Uterus (tissue), 4 donors: Measurements from ENCODE around the gene ITPRIP. TPM values are rescaled to one million over a fixed set of nuclear protein-coding genes. Genes with fewer than 3 reads are reported as not detected.

ENCODE experiments used
- DNase-seq, 2 donors: peaks; one replicate each; pipeline ENCODE4 v3.0.0-alpha.2; 2019 to 2020
- H3K27ac ChIP-seq, 2 donors: fragments of 200-600 bp; sonication (generic); 1 replicate in 1 of 2; 2 replicates in 1 of 2; pipeline ENCODE4 v1.5.1; 2016 to 2018
- H3K27me3 ChIP-seq, 2 donors: fragments of 200-600 bp; sonication (generic); one replicate each; pipeline ENCODE4 v1.5.1; 2018 to 2019; ENCODE audit warnings: control low read depth in 1 of 2
- H3K36me3 ChIP-seq, 2 donors: fragments of 200-600 bp; sonication (generic); one replicate each; pipeline ENCODE4 v1.5.1; 2019; ENCODE audit warnings: control low read depth in 1 of 2
- H3K4me1 ChIP-seq, 2 donors: fragments of 200-600 bp; sonication (generic); one replicate each; pipeline ENCODE4 v1.5.1; 2018 to 2019; ENCODE audit warnings: control low read depth in 1 of 2
- H3K4me3 ChIP-seq, 2 donors: fragments of 200-600 bp; sonication (generic); 1 replicate in 1 of 2; 2 replicates in 1 of 2; pipeline ENCODE4 v1.5.1; 2018 to 2019; ENCODE audit warnings: mild to moderate bottlenecking in 1 of 2
- H3K9me3 ChIP-seq, 2 donors: fragments of 200-600 bp; sonication (generic); one replicate each; pipeline ENCODE4 v1.5.1; 2019; ENCODE audit warnings: control low read depth in 1 of 2
- CTCF ChIP-seq, 4 experiments: fragments of 200-600 bp in 2 of 4; fragments of 450-650 bp in 2 of 4; sonication (generic) in 2 of 4; IDR thresholded peaks; one replicate each; pipeline ENCODE4 v1.5.1; 2016 to 2019; ENCODE audit warnings: antibody characterized with exemption in 4 of 4, mild to moderate bottlenecking in 2 of 4, moderate library complexity in 1 of 4
- POLR2A ChIP-seq, 2 donors: fragments of 450-650 bp; IDR thresholded peaks; one replicate each; pipeline ENCODE4 v1.6.1; 2016; ENCODE audit warnings: antibody characterized with exemption in 2 of 2, mild to moderate bottlenecking in 1 of 2, moderate library complexity in 1 of 2
- intact Hi-C: fragments of 100-400 bp; cut with DNase I; formaldehyde crosslinking; loops from one replicate; pipeline ENCODE4 v1.15.1; 2023; ENCODE audit warnings: low total_unique reads
- total RNA-seq, 4 donors: library from RNA; depleted of rRNA in 3 of 4; stranded (reverse); fragments of >200 nt in 3 of 4; gene quantifications; one replicate each; pipeline versions ENCODE4 v1.1.0 to v1.2.4, GENCODE V29; 2014 to 2023
- donor health status: DM: yes; HTN: yes; CAD: no.

The ITPRIP gene
- total RNA-seq, 4 donors from 2014 or later: 10.0 to 32.6 (median 22.4) TPM

- no peaks in the 10 kb centered on the region for H3K36me3 ChIP-seq
- no peak overlapping the region for H3K4me3 ChIP-seq
- peaks cover 11 to 29% of the 10 kb centered on the region in 2 donors for H3K4me1 ChIP-seq
- intact Hi-C loops: no loop called here
- no peaks in the 10 kb centered on the region for H3K27me3 ChIP-seq
- no peaks in the 10 kb centered on the region for H3K9me3 ChIP-seq
- peak overlapping the region; percentile 38 to 72 for H3K27ac ChIP-seq
- TF ChIP-seq CTCF (IDR thresholded peaks at IDR 0.05): no peak
- no peak for TF ChIP-seq POLR2A (IDR thresholded peaks at IDR 0.05)
- DNase-seq: no peak
These were observed 20.5 kb downstream of the ITPRIP start for GRCh38 chr10:104317726-104318299.

GRCh38 chr10:104317269-104317710 lies 21.0 kb downstream of the ITPRIP start:
- TF ChIP-seq POLR2A (IDR thresholded peaks at IDR 0.05) (no peak), CTCF (IDR thresholded peaks at IDR 0.05) (no peak)
- DNase-seq: peak in 1 of 2 donors; percentile 54
- H3K36me3 ChIP-seq: no peaks in the 10 kb centered on the region
- peaks cover 8 to 29% of the 10 kb centered on the region in 2 donors for H3K4me1 ChIP-seq
- H3K4me3 ChIP-seq: no peak overlapping the region
- no peaks in the 10 kb centered on the region for H3K9me3 ChIP-seq
- H3K27ac ChIP-seq: peak overlapping the region; percentile 38 to 72
- H3K27me3 ChIP-seq: no peaks in the 10 kb centered on the region
- intact Hi-C loops: no loop called here

- no peaks in the 10 kb centered on the region for H3K36me3 ChIP-seq
- H3K27me3 ChIP-seq: no peaks in the 10 kb centered on the region
- intact Hi-C loops: no loop called here
- no peaks in the 10 kb centered on the region for H3K9me3 ChIP-seq
- H3K4me1 ChIP-seq: peaks cover 7 to 27% of the 10 kb centered on the region in 2 donors
- H3K27ac ChIP-seq: peak overlapping the region; percentile 38 to 72
- DNase-seq: no peak
- TF ChIP-seq POLR2A (IDR thresholded peaks at IDR 0.05): no peak
- no peak for TF ChIP-seq CTCF (IDR thresholded peaks at IDR 0.05)
- H3K4me3 ChIP-seq: no peak overlapping the region
These were observed 21.8 kb downstream of the ITPRIP start for GRCh38 chr10:104316321-104317099.

- DNase-seq: no peak
- no peak overlapping the region for H3K27ac ChIP-seq
- no peak overlapping the region for H3K4me3 ChIP-seq
- H3K4me1 ChIP-seq: peaks cover 7 to 20% of the 10 kb centered on the region in 2 donors
- TF ChIP-seq POLR2A (IDR thresholded peaks at IDR 0.05): no peak
- no peak for TF ChIP-seq CTCF (IDR thresholded peaks at IDR 0.05)
- H3K36me3 ChIP-seq: no peaks in the 10 kb centered on the region
- no peaks in the 10 kb centered on the region for H3K27me3 ChIP-seq
- intact Hi-C loops: no loop called here
- no peaks in the 10 kb centered on the region for H3K9me3 ChIP-seq
These were observed 22.8 kb downstream of the ITPRIP start for GRCh38 chr10:104315486-104315921.
